Heart right ventricle (tissue), 16 donors: Measurements from ENCODE around the gene TBXAS1. TPM values are rescaled to one million over a fixed set of nuclear protein-coding genes. Genes with fewer than 3 reads are reported as not detected.

Source experiments
- ATAC-seq, 8 donors: fragments of 200-7000 bp; cut with Tn5 transposase; one replicate each; pipeline ENCODE4 v1.9.1; 2020; ENCODE audit warnings: mild to moderate bottlenecking in 8 of 8, moderate library complexity in 8 of 8, moderate number of reproducible peaks in 1 of 8
- DNase-seq, 2 donors: peaks; one replicate each; pipeline ENCODE4 v3.0.0-alpha.2; 2020
- H3K27ac ChIP-seq, 10 donors: fragments of 200-600 bp; sonication (generic) in 2 of 10; one replicate each; pipeline versions ENCODE4 v1.5.0 to v1.8.0; 2020 to 2022; ENCODE audit warnings: mild to moderate bottlenecking in 3 of 10
- H3K27me3 ChIP-seq, 7 donors: fragments of 200-600 bp; one replicate each; pipeline ENCODE4 v1.8.0; 2021 to 2022; ENCODE audit warnings: mild to moderate bottlenecking in 2 of 7
- H3K36me3 ChIP-seq, 9 donors: fragments of 200-600 bp; sonication (generic) in 1 of 9; one replicate each; pipeline versions ENCODE4 v1.5.0 to v1.8.0; 2020 to 2022; ENCODE audit warnings: mild to moderate bottlenecking in 2 of 9
- H3K4me1 ChIP-seq, 9 donors: fragments of 200-600 bp; sonication (generic) in 1 of 9; one replicate each; pipeline versions ENCODE4 v1.5.0 to v1.8.0; 2020 to 2022; ENCODE audit warnings: mild to moderate bottlenecking in 4 of 9
- H3K4me3 ChIP-seq, 10 donors: fragments of 200-600 bp; sonication (generic) in 2 of 10; one replicate each; pipeline versions ENCODE4 v1.5.0 to v1.8.0; 2020 to 2022; ENCODE audit warnings: mild to moderate bottlenecking in 7 of 10, moderate library complexity in 2 of 10
- H3K9me3 ChIP-seq, 11 donors: fragments of 200-600 bp in 10 of 11; sonication (generic) in 2 of 11; one replicate each; pipeline versions ENCODE4 v1.5.0 to v1.8.0; 2013 to 2022; ENCODE audit warnings: mild to moderate bottlenecking in 2 of 11, control low read depth in 1 of 11, moderate library complexity in 1 of 11
- WGBS, 2 donors: extraction: QIAGEN DNeasy Blood & Tissue Kit; methylation state at CpG; one replicate each; pipeline ENCODE4 v1.1.7; 2013; ENCODE audit warnings: inconsistent platforms in 1 of 2; 5-methylcytosine and 5-hydroxymethylcytosine counted together
- intact Hi-C, 10 donors: fragments of 100-400 bp; cut with DNase I; formaldehyde crosslinking; loops; one replicate each; pipeline versions ENCODE4 v1.11.1 to v1.14.2; 2022
- polyA plus RNA-seq, 2 donors: library from polyadenylated mRNA; stranded (reverse); fragments of 200-250 nt; gene quantifications; one replicate each; pipeline ENCODE4 v1.2.3, GENCODE V29; 2013
- total RNA-seq, 10 donors: library from RNA; stranded (reverse); fragmentation: NEBNext Ultra II Directional in 3 of 10; extraction: Animal tissue kit (Norgen Biotek cat#: 25700) in 3 of 10; gene quantifications; one replicate each; pipeline versions ENCODE4 v1.2.1 to v1.2.4, GENCODE V29; 2021 to 2023
- TF ChIP-seq, protein P1 (sequence below), 9 donors: fragments of 200-600 bp; sonication (generic) in 2 of 9; IDR thresholded peaks; one replicate each; pipeline versions ENCODE4 v1.5.0 to v1.8.0; 2021 to 2022; ENCODE audit warnings: antibody characterized with exemption in 9 of 9, mild to moderate bottlenecking in 5 of 9, moderate library complexity in 1 of 9
- donor health status: Arrhythmogenic right ventricular cardiomyopathy.
- donor health status: ischemic (EF 13 %, LVEDD 7.1; RV severe dilation, severe dysfunction).
- donor health status: healthy with polysubstance abuse.
- donor health status: DM: no; HTN: yes; CAD: no.
- donor health status: DM: no; HTN: no; CAD: no.
- donor health status: ischemic (EF 25% LVEDD 6.9; RV normal size, moderate dysfunction).
- donor health status: ischemic (EF 25% LVEDD 5.7; RV mildly dilated, moderate dysfunction).
- donor health status: healthy.
- donor health status: DM: yes; HTN: yes; CAD: no.
- donor health status: Ischemic cardiomyopathy.
- donor health status: ischemic (EF 35%, LVEDD 5.7; RV mildly dilated, moderate dysfunction).
- donor health status: nonischemic (EF 11% LVEDD 7.7; RV severe dilation, severe dysfunction).
- donor health status: DM: yes; HTN: yes; CAD: no.
- donor health status: PGD.
- donor health status: ischemic (EF 29% LVEDD 5.4; RV normal size, mild dysfunction).
- donor health status: nonischemic (EF 23%, LVEDD 6.1; RV moderate dilation, normal function).

Gene TBXAS1
- total and polyA plus RNA-seq, 12 donors: 1.7 to 17.7 (median 3.7) TPM

DNA sequence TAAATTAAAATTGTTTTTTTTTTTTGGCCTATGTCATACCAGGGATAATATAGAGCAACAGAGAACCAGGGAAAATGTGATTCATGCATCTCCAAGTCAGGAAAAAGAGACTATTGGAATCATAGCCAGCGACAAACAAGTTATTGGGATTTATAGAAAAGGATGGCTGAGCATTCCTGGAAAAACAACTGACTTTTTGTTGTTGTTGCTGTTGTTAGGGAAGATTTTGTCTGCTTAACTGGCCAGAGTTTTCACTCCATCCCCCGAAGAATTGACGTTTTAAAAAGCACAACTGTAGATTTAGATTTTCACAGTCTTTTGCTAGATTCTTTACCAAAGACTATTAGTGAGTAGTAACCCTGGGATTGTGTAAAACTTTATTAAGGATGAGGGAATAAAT lies 112.4 kb downstream of the TBXAS1 start:
- TF ChIP-seq, protein P1, sequence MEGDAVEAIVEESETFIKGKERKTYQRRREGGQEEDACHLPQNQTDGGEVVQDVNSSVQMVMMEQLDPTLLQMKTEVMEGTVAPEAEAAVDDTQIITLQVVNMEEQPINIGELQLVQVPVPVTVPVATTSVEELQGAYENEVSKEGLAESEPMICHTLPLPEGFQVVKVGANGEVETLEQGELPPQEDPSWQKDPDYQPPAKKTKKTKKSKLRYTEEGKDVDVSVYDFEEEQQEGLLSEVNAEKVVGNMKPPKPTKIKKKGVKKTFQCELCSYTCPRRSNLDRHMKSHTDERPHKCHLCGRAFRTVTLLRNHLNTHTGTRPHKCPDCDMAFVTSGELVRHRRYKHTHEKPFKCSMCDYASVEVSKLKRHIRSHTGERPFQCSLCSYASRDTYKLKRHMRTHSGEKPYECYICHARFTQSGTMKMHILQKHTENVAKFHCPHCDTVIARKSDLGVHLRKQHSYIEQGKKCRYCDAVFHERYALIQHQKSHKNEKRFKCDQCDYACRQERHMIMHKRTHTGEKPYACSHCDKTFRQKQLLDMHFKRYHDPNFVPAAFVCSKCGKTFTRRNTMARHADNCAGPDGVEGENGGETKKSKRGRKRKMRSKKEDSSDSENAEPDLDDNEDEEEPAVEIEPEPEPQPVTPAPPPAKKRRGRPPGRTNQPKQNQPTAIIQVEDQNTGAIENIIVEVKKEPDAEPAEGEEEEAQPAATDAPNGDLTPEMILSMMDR (IDR thresholded peaks at IDR 0.05): no peak
- ATAC-seq: no peak
- Histone ChIP-seq H3K4me3 (no peak overlapping the region), H3K9me3 (peaks cover 0 to 14% (median 5%) of the 10 kb centered on the region in 11 donors), H3K27ac (no peak overlapping the region), H3K27me3 (peaks cover 0 to 10% (median 0%) of the 10 kb centered on the region in 7 donors), H3K36me3 (peaks cover 0 to 40% (median 0%) of the 10 kb centered on the region in 9 donors), H3K4me1 (peaks cover 0 to 21% (median 0%) of the 10 kb centered on the region in 9 donors)
- intact Hi-C loops: no loop called here
- DNase-seq: no peak
- 74 to 90% methylated on average over 3 of the region's 3 CpGs for WGBS, 2 donors

DNA sequence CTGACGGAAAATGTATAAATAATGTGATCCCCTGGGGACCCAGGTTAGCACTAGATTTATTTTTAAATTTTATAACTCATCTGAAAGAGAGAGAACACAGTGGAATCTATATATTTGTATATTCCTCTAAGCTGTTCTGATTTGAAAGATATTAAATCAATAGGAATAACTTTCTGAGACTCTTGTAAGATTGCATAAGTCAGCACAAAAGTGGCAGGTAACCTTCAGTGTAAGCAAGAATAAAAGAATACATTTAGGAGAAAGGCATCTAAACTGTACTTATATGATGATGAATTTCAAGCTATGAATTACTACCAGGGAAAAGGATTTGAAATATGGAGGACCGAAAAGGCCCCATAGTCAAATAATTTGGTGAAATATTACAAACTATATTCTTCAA lies 112.8 kb downstream of the TBXAS1 start:
- peaks cover 0 to 18% (median 5%) of the 10 kb centered on the region in 11 donors for H3K9me3 ChIP-seq
- TF ChIP-seq, protein P1 (IDR thresholded peaks at IDR 0.05): no peak
- ATAC-seq (no peak), DNase-seq (no peak)
- H3K27ac ChIP-seq: no peak overlapping the region
- peaks cover 0 to 36% (median 0%) of the 10 kb centered on the region in 9 donors for H3K36me3 ChIP-seq
- peaks cover 0 to 10% (median 0%) of the 10 kb centered on the region in 7 donors for H3K27me3 ChIP-seq
- H3K4me3 ChIP-seq: no peak overlapping the region
- 87 to 90% methylated on average over 2 of the region's 2 CpGs for WGBS, 2 donors
- intact Hi-C loops: no loop called here
- H3K4me1 ChIP-seq: peaks cover 0 to 17% (median 0%) of the 10 kb centered on the region in 9 donors

DNA sequence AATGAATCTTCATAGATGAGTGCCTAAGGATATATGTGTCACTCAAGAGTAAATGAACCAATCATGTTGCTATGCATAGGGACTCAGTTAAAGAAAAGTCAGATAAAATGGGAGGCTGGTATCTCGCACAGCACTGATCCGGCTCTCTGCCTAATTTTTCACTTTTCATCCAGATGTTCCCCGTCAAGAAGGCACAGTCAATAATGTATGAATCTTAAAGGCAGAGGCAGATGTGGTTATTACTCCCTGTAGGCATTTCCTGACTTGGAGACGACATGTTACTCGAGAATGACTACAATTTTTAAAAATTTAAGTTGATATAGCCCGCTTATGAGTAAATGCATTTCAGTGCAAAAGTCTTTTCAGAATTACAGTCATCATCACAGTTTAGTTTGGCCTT lies 113.6 kb downstream of the TBXAS1 start:
- no peak overlapping the region for H3K27ac ChIP-seq
- intact Hi-C loops: no loop called here
- TF ChIP-seq, protein P1 (IDR thresholded peaks at IDR 0.05): no peak
- H3K27me3 ChIP-seq: peaks cover 0 to 10% (median 0%) of the 10 kb centered on the region in 7 donors
- peaks cover 0 to 9% (median 0%) of the 10 kb centered on the region in 9 donors for H3K4me1 ChIP-seq
- no peak for DNase-seq
- H3K36me3 ChIP-seq: peaks cover 0 to 30% (median 0%) of the 10 kb centered on the region in 9 donors
- no peak overlapping the region for H3K4me3 ChIP-seq
- 78% methylated on average over 6 of the region's 6 CpGs for WGBS, 2 donors
- H3K9me3 ChIP-seq: peaks cover 0 to 23% (median 5%) of the 10 kb centered on the region in 11 donors
- no peak for ATAC-seq

DNA sequence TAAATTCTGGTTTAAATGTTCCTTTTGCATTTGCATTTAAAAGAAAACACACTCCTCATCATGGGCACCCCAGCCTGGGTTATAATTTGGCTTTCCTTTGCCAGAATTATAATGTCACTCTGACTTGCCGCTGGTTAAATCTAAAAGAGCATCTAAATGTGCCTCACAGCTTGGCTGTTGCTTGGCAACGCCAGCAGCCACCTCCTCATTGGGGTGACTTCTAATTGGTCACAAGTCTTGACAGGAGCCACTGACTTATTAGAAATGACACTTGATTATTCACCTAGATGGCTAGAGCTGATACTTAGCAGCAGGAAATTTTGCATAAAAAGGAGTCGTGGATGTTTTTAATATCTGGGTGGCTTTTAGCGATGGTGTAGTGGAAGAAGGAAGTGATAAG lies 114.3 kb downstream of the TBXAS1 start:
- H3K4me1 ChIP-seq: peaks cover 0 to 1% (median 0%) of the 10 kb centered on the region in 9 donors
- H3K36me3 ChIP-seq: peaks cover 0 to 30% (median 0%) of the 10 kb centered on the region in 9 donors
- TF ChIP-seq, protein P1 (IDR thresholded peaks at IDR 0.05): no peak
- 85 to 87% methylated on average over 4 of the region's 4 CpGs for WGBS, 2 donors
- H3K27me3 ChIP-seq: peaks cover 0 to 10% (median 0%) of the 10 kb centered on the region in 7 donors
- H3K9me3 ChIP-seq: peaks cover 0 to 31% (median 5%) of the 10 kb centered on the region in 11 donors
- ATAC-seq: no peak
- H3K4me3 ChIP-seq: no peak overlapping the region
- no peak overlapping the region for H3K27ac ChIP-seq
- DNase-seq: no peak
- intact Hi-C loops: no loop called here
